ENCODE measurements around the gene RBFOX1. TPM values are rescaled to one million over a fixed set of nuclear protein-coding genes. Genes with fewer than 3 reads are reported as not detected.

The RBFOX1 gene
- total RNA-seq, 1 donor from 2014 or later = 3.1 TPM

DNA sequence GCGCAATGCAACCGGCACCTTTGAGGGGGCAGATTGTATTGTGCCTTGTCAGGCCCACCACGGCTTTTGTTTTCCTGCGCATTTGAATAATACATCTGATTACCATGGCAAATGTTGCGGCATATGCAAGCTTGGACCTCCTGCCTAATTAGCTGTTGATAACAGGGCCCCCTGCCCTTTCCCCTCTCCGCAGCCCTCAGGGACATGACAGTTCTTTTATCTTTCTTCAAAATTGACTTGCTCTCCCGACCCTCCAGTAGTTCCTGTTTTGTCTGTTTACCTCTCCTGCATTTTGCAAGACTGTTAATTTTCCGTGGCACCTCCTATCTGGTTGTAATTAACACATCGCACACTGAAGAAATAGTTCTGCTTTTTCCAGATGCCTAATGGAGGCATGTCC lies 86.8 kb downstream of the RBFOX1 start:
- DNase-seq (ENCODE audit: low spot score) = no peak

DNA sequence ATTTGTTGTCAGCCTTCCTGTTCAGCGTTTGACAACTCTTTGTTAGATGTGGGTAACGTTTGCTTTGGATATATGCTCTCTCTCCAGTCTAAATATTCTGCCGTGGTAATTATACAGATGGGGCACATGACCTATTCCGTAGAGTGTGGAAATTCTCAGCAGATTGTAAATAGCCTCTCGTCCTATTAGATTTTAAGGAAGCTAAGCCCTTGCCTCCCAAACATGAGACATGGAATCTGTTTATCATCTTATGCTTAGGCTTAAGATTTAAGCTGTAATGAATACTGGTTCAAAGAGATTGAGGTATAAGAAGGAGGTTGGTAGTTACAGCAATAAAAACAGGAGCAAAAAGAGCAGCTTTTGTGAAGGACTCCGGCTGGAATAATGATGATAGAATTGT lies 87.4 kb downstream of the RBFOX1 start:
- DNase-seq (ENCODE audit: low spot score) = peak; percentile 77

DNA sequence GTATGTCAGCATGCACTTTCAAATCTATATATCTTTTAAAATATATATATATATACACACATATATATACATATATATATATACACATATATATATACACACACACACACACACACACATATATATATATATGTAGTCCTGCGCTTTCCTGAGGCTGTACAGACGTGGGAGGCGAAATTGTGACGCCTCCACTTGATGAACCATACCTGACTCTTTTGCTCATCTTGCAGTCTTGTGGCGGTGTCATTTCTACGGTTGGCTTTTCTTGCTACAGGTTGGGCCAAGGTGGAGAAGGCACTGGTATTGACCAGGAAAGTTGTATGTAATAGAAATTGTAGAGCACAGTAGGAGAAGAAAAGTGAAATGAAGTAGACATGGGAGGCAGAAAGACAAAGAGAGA lies 88.2 kb downstream of the RBFOX1 start:
- no peak for DNase-seq (ENCODE audit: low spot score)

DNA sequence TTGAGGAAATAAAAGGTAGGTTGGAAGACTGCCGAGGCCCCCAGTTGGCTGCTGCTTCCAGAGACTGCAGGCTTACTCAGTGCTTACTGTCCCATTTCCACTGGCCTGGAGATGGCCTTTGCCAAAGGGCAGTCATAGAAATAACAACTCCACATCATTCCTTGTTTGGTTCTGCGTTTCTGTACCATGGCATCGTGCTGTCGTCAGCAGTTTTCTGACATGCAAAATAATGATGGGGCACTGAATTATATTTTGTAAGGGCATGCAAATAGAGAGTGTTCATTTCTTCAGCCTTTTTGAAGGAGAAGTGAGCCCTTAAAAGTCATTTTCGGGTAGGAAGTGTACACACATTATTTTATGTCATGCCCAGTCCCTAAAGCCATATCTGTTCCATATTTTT lies 88.9 kb downstream of the RBFOX1 start:
- no peak for DNase-seq (ENCODE audit: low spot score)

DNA sequence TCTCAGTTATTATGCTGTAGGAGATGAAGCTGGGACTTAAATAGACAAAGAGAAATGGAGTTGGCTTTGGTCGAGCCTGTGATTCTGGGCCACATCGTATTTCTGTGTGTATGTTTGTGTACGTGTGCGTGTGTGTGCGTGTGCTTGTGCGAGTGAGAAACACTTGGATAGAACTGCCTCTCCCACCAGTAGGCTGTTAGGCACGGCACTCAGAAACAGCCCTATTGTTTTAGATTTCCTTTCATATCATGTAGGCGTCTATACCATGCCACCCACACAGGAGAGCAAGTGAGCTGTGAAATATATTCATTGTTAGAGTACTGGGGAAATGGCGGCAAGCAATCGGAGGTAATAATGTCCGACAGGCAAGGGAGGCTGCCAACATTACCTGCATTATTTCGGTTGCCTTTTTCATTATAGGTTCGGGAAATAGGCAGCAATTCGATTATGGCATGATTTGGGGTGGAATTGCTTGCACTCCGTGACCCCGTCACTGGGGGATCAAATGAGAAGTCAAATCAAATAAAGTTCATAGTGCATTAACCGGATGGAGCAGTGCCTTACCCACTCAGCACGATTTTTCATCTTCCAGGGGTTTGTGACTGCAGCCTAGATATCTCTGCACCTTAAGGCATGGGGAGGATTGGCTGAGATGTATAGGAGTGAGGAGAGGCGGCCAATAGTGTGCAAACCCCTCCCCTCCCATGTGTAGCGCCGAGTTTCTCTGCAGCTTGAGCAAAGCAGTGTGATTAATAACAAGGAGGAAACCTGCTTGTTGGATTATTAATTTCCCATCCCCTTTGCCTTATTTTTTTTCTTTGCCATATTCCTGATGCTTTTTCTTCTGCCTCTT lies 89.6 kb downstream of the RBFOX1 start:
- DNase-seq (ENCODE audit: low spot score) = no peak

DNA sequence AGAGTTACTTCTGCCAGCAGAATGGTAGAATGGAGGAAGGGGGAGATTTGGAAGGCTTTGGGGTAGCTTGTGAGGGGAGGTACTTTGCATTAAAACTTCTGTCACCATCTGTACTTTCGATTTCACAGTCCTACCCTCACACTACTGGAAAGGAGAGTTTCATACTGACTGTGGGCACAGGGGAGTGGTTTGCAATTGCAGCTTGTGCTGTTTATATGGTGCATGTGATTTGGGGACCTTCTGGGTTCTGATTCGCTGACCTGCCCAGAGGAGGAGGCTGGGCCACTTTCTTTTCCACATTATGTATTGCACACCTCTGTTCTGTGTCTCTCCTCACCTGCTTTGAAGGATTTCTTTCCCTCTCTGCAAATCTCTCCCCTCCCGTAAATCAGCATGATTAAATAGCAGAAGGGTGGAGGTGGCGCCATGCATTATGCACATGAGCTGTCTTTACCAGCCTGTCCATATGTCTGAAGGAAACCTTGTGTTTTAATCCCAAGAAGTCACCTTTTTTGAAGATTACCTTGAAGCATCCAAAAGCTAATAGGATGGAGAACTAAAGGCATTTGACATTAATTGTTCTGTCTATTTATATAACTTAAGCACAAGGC lies 90.9 kb downstream of the RBFOX1 start:
- no peak for DNase-seq (ENCODE audit: low spot score)

DNA sequence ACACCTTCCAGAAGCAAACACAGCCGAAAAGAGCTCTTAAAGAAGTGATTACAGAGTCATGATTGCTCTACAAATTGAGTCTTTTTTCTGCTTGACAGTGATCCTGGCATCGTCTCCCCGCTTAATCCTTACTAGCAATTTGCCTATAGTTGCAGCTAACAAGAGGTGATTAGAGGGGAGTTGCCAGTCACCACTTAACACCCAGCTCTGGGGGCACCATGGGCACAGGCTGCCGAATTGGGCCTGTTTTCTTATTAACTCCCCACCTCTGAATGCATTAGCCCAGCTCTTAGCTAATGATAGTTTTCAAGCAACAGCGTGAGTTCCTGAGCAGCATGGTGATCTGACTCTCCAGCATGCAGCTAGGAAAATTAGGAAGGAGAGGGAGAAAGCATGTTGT lies 93.5 kb downstream of the RBFOX1 start:
- no peak for DNase-seq (ENCODE audit: low spot score)

DNA sequence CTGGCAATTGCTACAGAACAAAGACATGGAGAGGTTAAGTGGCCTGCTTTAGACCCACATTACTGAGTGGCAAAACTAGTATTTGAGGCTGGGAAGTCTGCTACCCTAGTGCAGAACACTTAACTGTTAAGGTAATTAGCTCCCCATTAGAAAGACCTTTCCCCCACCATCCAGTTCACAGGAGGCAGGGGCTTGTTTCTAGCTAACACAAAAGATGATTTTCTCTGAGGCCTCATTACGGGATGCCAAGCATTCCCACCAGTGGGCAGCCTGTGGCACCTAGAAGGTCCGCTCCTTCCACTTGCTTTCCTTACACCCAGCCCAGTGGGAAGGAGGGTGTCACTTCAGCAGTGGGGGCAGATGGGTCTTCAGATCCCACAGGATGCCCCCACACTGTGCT lies 99.1 kb downstream of the RBFOX1 start:
- DNase-seq (ENCODE audit: low spot score) = no peak

DNA sequence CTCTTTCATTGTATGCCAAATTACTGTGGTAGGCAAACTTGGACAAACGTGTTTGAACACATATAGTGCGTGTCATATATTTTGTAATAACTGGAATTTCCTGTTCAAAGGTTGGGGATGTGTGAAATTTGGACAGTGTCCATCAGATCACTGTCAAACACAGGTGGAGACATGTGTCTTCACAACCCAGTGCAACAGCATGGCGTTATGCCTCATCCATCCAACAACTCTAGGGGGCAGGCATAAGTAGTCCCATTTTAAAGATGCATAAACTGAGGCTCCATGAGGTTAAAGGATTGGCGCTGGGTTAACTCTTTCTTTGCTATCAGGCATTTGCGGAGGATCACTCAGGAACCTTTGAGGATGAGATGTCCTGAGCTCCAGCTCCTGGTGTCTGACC lies 103.7 kb downstream of the RBFOX1 start:
- DNase-seq (ENCODE audit: low spot score) = no peak

DNA sequence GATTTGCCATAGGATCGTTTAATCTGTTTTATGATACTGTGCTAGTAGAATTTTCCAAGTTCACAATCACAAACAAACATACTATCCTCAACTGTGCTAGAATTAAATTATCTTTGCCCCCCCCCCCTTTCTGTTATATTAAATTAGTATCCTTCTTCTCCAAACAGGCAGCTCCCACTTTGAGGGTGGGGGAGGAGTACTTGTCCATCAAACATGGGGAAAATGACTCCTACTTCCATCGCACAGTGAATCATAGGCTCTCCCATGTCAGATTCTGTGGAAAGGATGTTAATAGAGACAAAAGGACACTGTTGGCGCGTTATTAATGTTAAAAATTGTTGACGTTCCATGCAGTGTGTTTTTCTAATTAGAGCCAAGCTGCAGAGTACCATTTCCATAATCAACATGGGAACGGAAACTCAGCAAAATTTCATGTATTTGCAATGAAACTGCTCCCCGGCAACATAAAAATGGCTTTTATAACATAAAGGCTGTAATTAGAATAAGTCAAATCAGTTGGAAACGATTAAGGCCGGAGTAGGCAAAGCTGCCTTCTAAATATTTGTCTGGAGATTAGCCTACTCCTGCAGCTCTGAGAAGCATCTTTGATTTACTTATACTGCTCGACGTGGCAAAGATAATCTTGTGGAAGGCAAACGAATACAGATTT lies 104.6 kb downstream of the RBFOX1 start:
- peak; percentile 8 for DNase-seq (ENCODE audit: low spot score)

DNA sequence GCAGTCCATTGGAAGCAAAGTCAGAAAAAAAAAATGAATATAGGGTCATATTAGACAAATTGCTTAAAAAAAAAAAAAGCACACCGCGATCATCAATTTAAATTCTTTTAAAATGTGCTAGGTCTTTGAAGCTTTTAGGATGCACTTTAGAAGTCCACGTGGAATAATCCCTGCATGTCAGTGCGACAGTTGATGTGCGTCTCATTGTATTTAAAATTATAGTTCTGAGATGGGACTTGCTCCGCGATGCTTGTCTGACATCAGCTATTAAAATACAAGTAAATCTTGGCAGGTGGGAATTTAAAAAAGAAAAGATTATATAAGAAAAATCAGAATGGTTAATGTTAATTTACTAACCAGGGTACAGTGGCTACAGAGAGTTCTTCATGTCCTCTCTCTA lies 105.2 kb downstream of the RBFOX1 start:
- DNase-seq (ENCODE audit: low spot score) = no peak

DNA sequence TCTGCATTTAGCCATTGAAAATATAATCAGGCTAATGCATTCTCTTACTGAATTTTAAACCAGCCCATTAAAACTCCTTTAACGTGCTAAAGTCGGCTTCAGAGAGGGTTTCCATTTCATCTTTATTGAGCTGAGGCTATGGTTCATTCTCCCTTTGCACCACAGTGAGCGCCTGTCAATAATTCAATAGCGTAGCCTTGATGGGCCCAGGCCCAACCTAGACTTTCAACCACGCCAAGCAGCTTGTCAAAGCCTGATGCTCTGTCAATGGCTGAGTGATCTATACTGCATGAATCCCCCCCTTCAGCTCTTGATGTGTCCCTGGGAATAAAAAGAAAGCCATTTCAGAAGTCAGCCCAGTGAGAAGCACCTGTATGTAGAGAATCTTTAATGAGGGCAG lies 106.0 kb downstream of the RBFOX1 start:
- no peak for DNase-seq (ENCODE audit: low spot score)

DNA sequence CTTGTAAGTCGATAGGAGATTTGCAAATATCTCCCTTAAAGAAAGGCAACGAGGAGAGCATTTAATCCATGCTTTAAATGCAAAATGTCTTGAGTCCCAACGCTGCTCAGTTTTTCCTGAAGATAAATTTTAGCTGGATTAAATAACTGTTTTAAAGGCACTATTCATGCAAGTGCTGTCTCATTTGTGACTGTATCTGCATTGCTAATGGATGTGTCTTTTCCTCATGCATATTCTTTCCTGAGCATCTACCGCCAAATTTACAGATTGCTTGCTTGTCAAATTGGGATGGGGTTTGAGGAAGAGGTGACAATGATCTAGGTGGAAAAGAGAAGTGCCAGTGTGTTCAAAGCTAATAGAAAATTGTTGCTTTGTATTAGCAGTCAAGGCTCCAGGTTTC lies 106.9 kb downstream of the RBFOX1 start:
- DNase-seq (ENCODE audit: low spot score) = no peak

DNA sequence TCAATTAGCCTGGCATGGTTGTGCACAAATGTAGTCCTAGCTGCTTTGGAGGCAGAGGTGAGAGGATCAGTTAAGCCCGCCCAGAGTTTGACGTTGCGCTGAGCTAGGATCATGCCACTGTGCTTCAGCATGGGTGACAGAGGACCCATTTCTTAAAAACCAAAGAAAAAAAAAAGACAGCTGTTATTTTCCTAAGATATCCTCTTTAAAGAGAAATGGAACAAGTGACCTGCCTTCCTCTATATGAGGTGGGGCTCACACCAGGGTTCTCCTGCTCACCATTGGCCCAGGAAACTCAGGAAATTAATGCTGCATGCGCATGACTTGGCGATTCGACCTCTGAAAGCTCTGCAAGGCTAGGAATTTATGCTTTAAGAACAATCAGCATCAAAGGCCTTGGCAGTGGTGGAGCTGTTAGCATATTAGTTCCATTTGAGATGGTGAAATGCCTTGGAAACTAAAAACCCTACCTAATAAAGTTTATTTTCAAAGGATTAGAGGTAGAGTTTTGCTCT lies 108.3 kb downstream of the RBFOX1 start:
- peak; percentile 20 for DNase-seq (ENCODE audit: low spot score)

DNA sequence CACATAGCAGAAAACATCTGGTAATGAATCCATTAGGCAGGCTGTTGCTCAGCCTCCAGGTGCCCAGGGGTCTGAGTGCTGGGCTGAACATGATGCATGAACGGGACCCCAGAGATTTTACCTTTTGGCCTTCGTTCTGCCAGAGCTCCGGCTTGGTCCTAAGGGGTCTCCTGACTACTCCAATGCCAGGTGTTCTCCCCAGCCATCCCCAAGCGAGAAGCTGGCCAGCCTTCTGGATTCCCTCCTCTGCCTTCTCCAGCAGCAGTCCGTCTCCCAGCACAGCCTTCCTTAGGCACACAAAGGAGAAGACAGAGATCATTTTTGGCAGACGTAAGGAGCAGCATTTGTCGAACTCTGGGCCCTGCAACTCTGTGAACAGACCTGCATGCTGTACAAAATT lies 109.4 kb downstream of the RBFOX1 start:
- DNase-seq (ENCODE audit: low spot score) = no peak

DNA sequence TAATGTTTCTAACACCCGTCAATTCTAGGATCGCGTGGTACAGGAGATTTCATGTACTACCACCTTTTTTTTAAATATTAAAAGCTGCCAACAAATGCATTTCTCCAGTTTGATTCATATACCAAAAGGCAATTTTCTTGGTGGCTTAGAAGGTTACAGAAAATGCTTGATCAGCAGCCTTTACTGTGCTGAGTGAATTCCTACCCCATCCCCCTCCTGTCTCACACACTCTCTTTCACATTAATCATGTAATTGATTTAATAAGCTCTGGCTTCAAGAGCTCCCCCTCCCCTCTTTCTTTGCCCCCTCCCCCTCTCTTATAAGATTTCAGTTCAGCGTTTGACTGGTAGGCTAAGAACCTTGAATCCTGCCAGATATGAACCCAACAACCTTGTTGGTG lies 110.5 kb downstream of the RBFOX1 start:
- DNase-seq (ENCODE audit: low spot score) = no peak

DNA sequence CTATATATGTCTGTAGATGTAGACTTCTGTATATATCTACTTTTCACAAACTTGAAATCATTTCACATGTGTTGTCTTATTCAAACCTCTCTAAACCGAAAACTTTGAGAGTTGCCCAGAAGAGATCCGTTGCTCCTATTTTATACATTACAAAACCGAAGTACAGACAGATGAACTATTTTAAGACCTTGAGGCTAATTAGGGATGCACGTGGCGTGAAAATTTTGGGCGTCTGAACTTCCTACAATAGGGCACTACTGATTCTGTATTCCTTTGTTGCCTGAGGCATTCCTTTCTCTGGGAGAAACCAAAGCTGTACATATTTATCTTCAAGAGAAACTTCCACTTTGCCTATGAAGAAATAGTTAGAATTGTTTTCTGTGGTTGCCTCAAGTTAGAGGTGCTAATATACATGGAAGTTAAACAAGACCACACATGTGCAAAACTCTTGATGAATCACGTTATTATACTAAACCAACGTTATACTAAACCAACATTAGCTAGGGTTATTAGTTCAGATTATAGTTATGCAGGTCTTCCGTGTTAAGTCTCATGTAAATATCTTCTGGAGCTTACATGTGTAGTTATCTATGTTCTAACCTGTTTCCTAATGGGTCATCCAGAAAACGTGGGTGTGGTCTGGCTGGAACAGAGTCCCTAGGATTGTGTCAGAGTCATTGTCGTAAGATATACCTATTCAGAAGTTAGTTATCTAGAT lies 111.2 kb downstream of the RBFOX1 start:
- DNase-seq (ENCODE audit: low spot score) = no peak

DNA sequence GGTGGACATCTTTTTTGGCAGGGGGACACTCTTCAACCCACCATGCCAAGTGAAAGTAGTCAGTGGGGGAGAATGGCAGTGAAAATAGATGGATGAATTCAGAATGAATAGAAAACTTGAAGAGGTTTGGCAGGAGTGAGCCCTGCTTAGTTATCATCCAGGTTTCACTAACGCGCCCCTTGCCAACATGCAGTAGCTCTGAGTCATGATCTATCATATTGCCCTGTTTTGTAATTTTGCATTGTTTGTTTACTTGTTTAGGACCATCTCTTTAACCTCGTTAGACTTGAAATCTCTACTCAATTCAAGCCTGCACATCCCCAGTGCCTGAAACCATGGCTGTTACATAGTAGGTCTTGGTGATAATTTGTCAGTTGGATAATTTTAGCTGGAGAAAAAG lies 116.7 kb downstream of the RBFOX1 start:
- no peak for DNase-seq (ENCODE audit: low spot score)

DNA sequence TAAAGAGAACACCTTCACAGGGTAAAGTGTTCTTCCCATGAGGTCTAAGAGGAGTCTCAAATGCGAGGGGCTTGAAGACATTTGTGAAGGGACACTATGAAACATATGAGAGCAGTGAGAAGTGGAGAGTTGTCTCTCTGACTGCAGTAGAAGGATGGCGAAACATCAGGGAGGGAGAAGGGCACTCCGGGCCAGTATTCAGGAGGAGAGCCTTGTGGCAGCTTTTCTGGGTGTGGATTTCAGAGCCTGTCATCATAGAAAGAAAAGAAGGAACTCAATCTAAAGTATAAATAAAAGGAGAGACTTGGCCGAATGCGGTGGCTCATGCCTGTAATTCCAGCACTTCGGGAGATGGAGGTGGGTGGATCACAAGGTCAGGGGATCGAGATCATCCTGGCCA lies 117.2 kb downstream of the RBFOX1 start:
- no peak for DNase-seq (ENCODE audit: low spot score)

DNA sequence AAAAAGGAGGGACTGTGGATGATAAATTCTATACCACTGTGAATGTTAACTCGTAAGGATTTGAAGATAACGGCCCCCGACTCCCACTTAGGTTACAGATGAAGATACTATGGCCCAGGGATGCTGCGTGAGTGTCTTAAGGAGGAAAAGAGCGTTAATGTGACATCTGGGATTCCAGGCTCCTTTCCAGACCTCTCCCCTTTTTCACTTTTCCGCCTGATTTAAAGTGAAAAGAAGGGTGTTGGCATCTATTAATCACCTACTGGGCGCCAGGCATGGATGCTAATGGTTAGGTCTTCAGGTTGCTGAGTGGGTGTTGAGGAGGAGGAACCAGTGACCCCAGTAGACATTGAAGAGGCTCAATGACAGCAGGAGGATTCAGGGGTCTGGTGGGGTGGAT lies 117.8 kb downstream of the RBFOX1 start:
- no peak for DNase-seq (ENCODE audit: low spot score)

DNA sequence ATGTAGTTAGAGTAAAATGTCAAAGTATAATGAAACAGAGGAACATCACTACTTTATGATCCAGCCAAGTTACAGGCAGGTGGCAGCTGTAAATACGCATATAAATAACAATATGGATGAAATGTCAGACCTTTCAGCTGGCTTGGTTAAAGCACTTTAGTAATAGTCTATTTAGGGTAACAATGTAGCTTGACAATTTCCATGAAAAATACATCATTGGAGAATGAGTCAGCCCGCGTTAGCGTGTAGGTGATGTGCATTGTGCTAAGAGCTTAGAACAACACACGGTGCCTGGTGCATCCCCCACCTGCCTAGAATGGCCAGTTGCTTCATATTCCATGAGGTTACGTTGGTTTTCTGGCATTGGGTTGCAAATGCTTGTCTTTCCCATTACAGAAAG lies 119.4 kb downstream of the RBFOX1 start:
- DNase-seq (ENCODE audit: low spot score) = no peak

DNA sequence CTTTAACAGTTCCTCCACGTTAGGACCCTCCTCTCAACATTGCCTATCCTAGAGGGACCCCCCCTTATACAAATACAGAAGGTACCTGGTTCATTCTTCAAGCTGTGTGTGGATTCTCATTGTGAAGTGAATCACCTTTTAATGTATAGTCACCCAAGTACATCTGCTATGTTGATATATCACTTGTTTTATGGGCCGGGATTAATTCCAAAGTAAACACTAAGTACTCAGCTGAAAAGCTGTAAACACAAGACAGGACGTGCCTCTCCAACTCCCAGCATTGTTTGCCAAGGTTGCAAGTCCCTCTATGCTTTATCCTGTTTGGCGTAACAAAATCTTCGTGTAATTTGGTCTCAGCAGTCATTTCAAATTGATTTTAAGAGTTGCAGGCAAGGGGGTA lies 123.6 kb downstream of the RBFOX1 start:
- DNase-seq (ENCODE audit: low spot score) = no peak

Data from umbilical cord (tissue), 2 donors.